ENCODE results near the gene SAXO2.
A peak's percentile ranks its signal among the peaks of the same experiment; 100 is the strongest.
"Not testable (repeated sequence)": the region's sequence is repeated elsewhere in the genome, so short reads cannot be mapped to it uniquely, and the experiment has no call there.

SAXO2 gene

GRCh38 chr15:82288202-82288601, 25.6 kb downstream of the SAXO2 start:
- DNase-seq, result not testable (repeated sequence)

- DNase-seq, result no peak
These were observed 29.7 kb downstream of the SAXO2 start for GRCh38 chr15:82292271-82292670.

- no peak for DNase-seq
These were observed 31.6 kb downstream of the SAXO2 start for GRCh38 chr15:82294061-82294690.

- DNase-seq, result no peak
These were observed 34.9 kb downstream of the SAXO2 start for GRCh38 chr15:82297546-82297945.

- DNase-seq, result no peak
These were observed 35.4 kb downstream of the SAXO2 start for GRCh38 chr15:82298032-82298431.

- peak; percentile 63 for DNase-seq
These were observed 35.9 kb downstream of the SAXO2 start for GRCh38 chr15:82298520-82298919.

GRCh38 chr15:82299511-82299914, 36.9 kb downstream of the SAXO2 start:
- DNase-seq, result not testable (repeated sequence)

- DNase-seq, result not testable (repeated sequence)
These were observed 37.7 kb downstream of the SAXO2 start for GRCh38 chr15:82300326-82300725.

- no peak for DNase-seq
These were observed 38.3 kb downstream of the SAXO2 start for GRCh38 chr15:82300883-82301282.

- DNase-seq, result no peak
These were observed 38.8 kb downstream of the SAXO2 start for GRCh38 chr15:82301296-82302016.

- DNase-seq, result no peak
These were observed 41.5 kb downstream of the SAXO2 start for GRCh38 chr15:82303956-82304777.

- DNase-seq, result no peak
These were observed 42.1 kb downstream of the SAXO2 start for GRCh38 chr15:82304778-82305090.

GRCh38 chr15:82305621-82306048, 43.0 kb downstream of the SAXO2 start:
- no peak for DNase-seq

GRCh38 chr15:82306791-82307713, 44.4 kb downstream of the SAXO2 start:
- DNase-seq, result no peak

- no peak for DNase-seq
These were observed 45.1 kb downstream of the SAXO2 start for GRCh38 chr15:82307714-82308081.

- no peak for DNase-seq
These were observed 47.2 kb downstream of the SAXO2 start for GRCh38 chr15:82309802-82310201.

GRCh38 chr15:82311321-82311720, 48.7 kb downstream of the SAXO2 start:
- DNase-seq, result not testable (repeated sequence)

GRCh38 chr15:82312586-82313349, 50.1 kb downstream of the SAXO2 start:
- DNase-seq, result no peak

- DNase-seq, result no peak
These were observed 50.8 kb downstream of the SAXO2 start for GRCh38 chr15:82313446-82313845.

GRCh38 chr15:82313951-82314768, 51.5 kb downstream of the SAXO2 start:
- not testable (repeated sequence) for DNase-seq

Data from central memory CD4-positive, alpha-beta T cell (primary cell).